WERI-Rb-1 (cell line): ENCODE results near the gene CDR2L.

Experiments
- DNase-seq: peaks from one replicate; pipeline ENCODE4 v3.0.0-alpha.2; 2020
- H3K27ac ChIP-seq: fragments of 250-450 bp; sonication (Bioruptor Pico); 2 replicates; pipeline ENCODE4 v1.5.1; 2020; ENCODE audit warnings: mild to moderate bottlenecking, moderate library complexity
- H3K27me3 ChIP-seq: fragments of 250-450 bp; sonication (Bioruptor Pico); 2 replicates; pipeline ENCODE4 v1.5.1; 2021; ENCODE audit warnings: mild to moderate bottlenecking, low read depth, moderate library complexity; ENCODE audit not compliant: insufficient read depth, severe bottlenecking
- H3K36me3 ChIP-seq: fragments of 250-450 bp; sonication (Bioruptor Pico); 2 replicates; pipeline ENCODE4 v1.5.1; 2020; ENCODE audit warnings: mild to moderate bottlenecking, moderate library complexity
- H3K4me3 ChIP-seq: 2 replicates; pipeline ENCODE4 v1.5.1; 2011; ENCODE audit warnings: low read depth, mild to moderate bottlenecking, control low read depth, low read length
- H3K9me3 ChIP-seq: fragments of 250-450 bp; sonication (Bioruptor Pico); 2 replicates; pipeline ENCODE4 v1.5.1; 2021; ENCODE audit warnings: mild to moderate bottlenecking, moderate library complexity; ENCODE audit not compliant: severe bottlenecking
- CTCF ChIP-seq: IDR thresholded peaks from 2 replicates; pipeline ENCODE4 v1.5.1; 2011; ENCODE audit warnings: low read depth, mild to moderate bottlenecking, control low read depth, inconsistent platforms, low read length

Gene CDR2L

GRCh38 chr17:74956093-74956492 is 31.3 kb upstream of the CDR2L start:
- no peak overlapping the region for H3K27ac ChIP-seq
- no peak for DNase-seq
- H3K4me3 ChIP-seq: no peak overlapping the region
- H3K36me3 ChIP-seq: no peaks in the 10 kb centered on the region
- no peaks in the 10 kb centered on the region for H3K27me3 ChIP-seq
- TF ChIP-seq CTCF: no peak
- no peaks in the 10 kb centered on the region for H3K9me3 ChIP-seq

- Histone ChIP-seq H3K36me3 (no peaks in the 10 kb centered on the region), H3K4me3 (no peak overlapping the region), H3K27me3 (no peaks in the 10 kb centered on the region), H3K27ac (no peak overlapping the region), H3K9me3 (no peaks in the 10 kb centered on the region)
- DNase-seq: peak; percentile 90
- peak; percentile 97 for TF ChIP-seq CTCF
These were observed 29.3 kb upstream of the CDR2L start for GRCh38 chr17:74957935-74958740.

GRCh38 chr17:74959826-74960515 is 27.5 kb upstream of the CDR2L start:
- TF ChIP-seq CTCF: no peak
- no peak for DNase-seq
- Histone ChIP-seq H3K27ac (no peak overlapping the region), H3K27me3 (no peaks in the 10 kb centered on the region), H3K9me3 (no peaks in the 10 kb centered on the region), H3K4me3 (no peak overlapping the region), H3K36me3 (no peaks in the 10 kb centered on the region)

- Histone ChIP-seq H3K36me3 (no peaks in the 10 kb centered on the region), H3K9me3 (no peaks in the 10 kb centered on the region), H3K27ac (no peak overlapping the region), H3K4me3 (peak overlapping the region; percentile 8), H3K27me3 (no peaks in the 10 kb centered on the region)
- TF ChIP-seq CTCF: peak; percentile 99
- DNase-seq: peak; percentile 96
These were observed 26.7 kb upstream of the CDR2L start for GRCh38 chr17:74960570-74961342.

GRCh38 chr17:74961657-74962350 is 25.6 kb upstream of the CDR2L start:
- Histone ChIP-seq H3K4me3 (no peak overlapping the region), H3K27ac (no peak overlapping the region), H3K36me3 (no peaks in the 10 kb centered on the region), H3K9me3 (no peaks in the 10 kb centered on the region), H3K27me3 (no peaks in the 10 kb centered on the region)
- TF ChIP-seq CTCF: peak; percentile 81
- DNase-seq: peak; percentile 96
